ENCODE results near the gene PLA2G2F.
A peak's percentile ranks its signal among the peaks of the same experiment; 100 is the strongest.

The PLA2G2F gene, protein sequence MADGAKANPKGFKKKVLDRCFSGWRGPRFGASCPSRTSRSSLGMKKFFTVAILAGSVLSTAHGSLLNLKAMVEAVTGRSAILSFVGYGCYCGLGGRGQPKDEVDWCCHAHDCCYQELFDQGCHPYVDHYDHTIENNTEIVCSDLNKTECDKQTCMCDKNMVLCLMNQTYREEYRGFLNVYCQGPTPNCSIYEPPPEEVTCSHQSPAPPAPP

DNA sequence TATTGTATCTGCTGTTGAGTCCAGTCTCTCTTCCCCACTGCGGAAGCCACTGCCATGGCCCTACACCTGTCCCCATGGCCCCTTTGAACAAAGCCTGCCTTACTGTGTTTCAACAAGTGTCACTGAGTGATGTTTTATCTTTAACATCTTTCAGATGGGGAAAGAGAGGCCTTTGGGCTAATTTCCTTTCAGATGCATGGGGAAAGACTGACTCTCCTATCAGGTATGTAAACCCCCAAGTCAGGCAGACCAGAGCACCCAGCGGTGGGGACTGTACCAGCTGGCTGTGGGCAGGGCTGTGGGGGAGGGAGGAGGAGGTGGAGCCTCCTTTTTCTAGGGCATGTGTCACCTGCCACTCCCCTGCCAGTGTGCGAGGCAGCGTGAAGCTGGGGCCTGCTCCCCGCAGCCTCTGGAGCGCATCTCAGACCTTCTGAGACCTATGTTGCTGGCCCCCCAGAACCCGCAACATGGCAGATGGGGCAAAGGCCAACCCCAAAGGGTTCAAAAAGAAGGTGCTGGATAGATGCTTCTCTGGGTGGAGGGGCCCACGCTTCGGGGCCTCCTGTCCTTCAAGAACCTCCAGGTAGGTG is at the start of gene PLA2G2F:
TSS of gene PLA2G2F (plus strand) at position 363 of the 590 bp plus-strand sequence. CDS start at position 468, 105 bp downstream.
- DNase-seq (ENCODE audit: low read depth, low spot score) = no peak

DNA sequence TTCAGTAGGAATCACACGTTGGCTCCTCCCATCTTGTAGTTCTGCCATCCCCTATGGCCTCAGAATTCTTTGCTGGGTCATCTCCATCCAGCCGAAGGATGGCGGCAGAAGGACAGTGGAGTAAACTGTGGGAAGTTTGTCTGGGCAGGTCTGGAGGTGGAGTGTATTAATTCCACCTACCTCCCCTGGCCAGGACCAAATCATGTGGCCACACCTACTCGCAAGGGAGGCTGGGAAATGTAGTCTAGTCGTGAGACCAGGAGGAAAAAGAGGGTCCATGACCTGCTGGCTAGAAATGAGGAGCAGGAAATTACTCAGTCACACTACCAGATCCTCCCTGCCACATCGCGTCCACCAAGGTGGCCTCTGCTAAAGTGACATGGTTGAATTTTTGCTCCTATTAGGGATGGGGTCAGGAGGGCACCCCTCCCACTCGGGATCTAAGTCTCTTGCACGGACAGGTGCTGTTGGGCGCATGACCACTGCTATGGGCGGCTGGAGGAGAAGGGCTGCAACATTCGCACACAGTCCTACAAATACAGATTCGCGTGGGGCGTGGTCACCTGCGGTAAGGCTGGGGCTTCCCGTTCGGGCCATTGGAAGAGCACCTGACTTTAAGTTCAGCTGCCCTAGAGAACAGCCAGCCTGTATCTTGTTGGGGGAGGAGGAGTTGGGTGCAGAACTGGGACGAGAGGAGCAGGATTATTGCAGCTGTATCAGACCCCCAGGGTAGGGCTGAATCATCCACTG is 49.6 kb upstream of the PLA2G2F start:
- no peak for DNase-seq (ENCODE audit: low read depth, low spot score)

DNA sequence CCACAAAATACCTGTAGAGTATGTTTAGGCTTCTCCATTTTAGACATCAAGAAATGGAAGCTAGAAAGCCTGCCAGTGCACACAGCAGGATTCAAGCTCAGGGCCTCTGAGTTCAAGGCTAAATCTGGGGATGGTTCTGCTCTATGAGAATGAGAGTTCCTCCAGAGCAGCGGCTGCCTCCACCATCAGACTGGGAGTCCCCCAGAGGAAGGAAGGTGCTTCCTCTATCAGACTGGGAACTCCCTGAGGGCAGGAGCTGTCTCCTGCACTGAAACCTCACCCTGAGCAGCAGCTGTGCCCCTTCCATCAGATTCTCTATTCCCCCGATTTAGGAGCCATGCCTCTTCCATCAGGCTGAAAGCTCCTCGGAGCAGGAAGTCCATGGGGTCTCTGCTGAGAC is 49.0 kb upstream of the PLA2G2F start:
- DNase-seq (ENCODE audit: low read depth, low spot score) = no peak

DNA sequence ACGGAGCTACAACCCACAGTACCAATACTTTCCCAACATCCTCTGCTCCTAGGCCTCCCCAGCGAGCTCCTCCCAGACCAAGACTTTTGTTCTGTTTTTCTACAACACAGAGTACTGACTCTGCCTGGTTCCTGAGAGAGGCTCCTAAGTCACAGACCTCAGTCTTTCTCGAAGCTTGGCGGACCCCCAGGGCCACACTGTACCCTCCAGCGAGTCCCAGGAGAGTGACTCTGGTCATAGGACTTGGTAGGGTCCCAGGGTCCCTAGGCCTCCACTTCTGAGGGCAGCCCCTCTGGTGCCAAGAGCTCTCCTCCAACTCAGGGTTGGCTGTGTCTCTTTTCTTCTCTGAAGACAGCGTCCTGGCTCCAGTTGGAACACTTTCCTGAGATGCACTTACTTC is 48.5 kb upstream of the PLA2G2F start:
- DNase-seq (ENCODE audit: low read depth, low spot score) = no peak

- no peak for DNase-seq (ENCODE audit: low read depth, low spot score)
Measured at GRCh38 chr1:20093303-20093702, 45.8 kb upstream of the PLA2G2F start.

DNA sequence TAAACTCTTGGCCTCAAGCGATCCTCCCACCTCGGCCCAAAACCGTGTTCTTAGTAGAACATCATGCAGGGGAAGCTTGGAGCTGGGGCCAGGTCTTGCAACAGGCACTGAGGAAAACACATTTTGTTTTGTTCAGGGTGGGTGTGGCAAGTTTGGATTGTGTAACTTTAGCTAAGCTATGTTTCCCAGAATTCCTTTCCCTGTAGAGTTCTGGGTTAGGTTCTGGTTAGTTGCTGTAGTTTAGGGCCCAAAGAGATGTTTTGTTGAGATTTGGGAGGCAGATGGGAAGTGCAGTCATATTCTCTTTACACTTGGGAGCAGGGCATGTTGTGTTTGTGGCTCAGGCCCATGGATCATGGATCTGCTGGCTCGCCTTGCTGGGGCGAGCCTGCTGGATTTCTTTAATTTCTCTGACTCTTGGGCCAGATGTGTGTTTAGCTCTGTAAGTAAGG is 45.2 kb upstream of the PLA2G2F start:
- DNase-seq (ENCODE audit: low read depth, low spot score) = no peak

- no peak for DNase-seq (ENCODE audit: low read depth, low spot score)
Measured at GRCh38 chr1:20095564-20096434, 43.3 kb upstream of the PLA2G2F start.

DNA sequence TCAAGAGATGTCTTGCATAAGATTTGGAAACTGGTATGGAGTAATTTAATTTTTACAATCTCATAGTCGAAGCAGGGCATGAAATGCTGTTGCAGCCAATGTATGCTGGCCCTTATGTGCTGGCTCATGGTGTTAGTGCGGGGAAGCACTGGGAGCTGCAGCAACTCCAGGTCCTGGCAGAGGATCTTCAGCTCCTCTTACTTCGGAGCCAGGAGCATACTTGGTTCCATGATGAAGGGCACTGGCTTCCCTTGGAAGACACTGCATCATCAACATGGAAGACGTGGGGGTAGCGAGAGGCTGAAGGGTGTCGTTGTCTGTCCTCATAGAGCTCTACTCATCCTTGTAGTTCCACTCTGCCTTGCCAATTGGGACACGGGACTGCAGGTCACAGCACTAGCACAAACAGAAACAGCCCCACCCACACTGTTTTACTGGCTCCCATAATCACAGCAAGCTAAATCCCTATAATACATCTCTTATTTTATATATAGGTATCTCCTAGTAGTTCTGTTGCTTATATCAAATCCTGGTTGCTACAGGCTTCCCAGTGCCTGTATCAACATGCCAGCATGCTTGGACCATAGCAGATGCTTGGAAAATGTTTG is 42.2 kb upstream of the PLA2G2F start:
- DNase-seq (ENCODE audit: low read depth, low spot score) = no peak

GRCh38 chr1:20099533-20099932 is 39.6 kb upstream of the PLA2G2F start:
- DNase-seq (ENCODE audit: low read depth, low spot score) = no peak

DNA sequence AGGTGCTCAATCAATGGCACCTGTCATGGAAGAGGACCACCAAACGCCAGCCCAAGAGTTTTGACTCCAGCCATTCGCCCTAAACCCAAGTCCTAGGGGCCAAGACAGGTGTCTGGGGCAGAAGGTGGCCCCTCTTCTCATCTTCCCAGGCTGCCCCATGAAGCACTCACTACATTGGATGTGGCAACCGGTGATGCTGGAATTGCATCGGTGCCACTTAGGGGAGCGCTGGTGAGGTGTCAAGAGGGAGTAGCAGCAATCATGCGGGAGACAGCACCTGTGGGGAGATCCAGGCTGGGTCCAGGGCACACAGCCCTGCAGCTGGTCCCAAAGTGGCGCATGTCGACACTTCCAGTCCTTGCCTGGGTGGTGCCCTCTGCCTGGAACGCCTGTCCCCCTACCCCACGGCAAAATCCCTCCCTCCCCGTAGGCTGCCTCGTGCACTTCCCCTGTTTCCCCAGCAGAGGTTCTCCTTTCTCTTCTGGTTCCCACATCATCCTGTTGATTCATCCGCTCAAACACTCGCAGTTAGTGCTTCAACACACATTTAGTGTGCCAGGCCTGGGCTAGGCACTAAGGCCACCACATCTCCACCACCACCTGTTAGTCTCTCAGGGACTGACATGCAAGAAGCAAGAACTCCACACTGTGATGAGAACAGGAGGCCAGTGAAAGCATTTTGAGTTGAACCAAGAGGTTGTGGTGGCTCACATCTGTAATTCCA is 38.3 kb upstream of the PLA2G2F start:
- DNase-seq (ENCODE audit: low read depth, low spot score) = peak; percentile 72

GRCh38 chr1:20102875-20103274 is 36.2 kb upstream of the PLA2G2F start:
- DNase-seq (ENCODE audit: low read depth, low spot score) = peak; percentile 17

DNA sequence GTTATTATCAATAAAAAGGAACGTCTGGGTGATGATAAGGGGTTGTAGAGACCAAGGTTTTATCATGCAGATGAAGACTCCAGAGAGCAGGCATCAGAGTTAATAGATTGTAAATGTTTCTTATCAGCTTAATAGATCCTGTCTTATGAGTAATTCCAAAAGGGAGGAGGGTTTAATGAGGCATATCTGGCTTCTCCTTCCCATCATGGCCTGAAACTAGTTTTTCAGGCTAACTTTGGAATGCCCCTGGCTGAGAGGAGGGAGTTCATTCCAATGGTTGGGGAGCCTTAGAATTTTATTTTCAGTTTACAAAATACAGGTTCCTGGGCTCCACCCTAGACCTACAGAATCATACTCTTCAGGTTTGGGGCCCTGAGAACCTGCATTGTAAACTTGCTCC is 33.3 kb upstream of the PLA2G2F start:
- DNase-seq (ENCODE audit: low read depth, low spot score) = no peak

DNA sequence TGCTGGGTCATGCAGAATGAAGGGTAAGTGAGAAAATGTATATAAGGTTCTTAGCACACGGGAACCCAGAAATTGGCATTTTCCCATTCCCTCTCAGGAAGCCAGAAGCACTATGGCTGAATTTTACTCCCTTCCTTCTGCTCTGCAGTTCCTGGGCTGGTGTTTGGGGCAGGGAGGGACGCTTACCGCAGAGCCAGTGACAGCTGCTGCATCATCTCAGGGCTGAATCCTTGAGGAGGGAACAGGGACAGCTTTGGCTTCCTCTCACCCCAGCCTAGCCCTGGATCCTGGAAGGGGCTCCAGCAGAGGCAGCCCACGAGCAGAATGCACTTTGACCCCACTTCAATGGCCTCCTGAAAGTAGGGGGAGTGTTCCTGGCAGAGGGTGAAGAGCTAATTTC is 31.8 kb upstream of the PLA2G2F start:
- DNase-seq (ENCODE audit: low read depth, low spot score) = no peak

DNA sequence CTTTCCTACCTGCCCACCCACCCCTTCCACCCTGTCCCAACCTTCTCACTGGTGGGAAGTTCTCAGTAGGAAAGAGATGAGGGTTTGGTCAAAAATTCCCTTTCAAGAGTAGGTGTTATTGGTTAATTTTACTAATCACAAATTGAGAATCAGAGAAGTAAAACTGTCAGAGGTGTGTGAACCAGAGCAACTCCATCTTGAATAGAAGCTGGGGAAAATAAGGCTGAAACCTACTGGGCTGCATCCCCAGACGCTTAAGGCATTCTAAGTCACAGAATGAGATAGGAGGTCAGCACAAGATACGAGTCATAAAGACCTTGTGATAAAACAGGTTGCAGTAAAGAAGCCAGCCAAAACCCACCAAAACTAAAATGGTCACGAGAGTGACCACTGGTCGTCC is 31.3 kb upstream of the PLA2G2F start:
- no peak for DNase-seq (ENCODE audit: low read depth, low spot score)

- peak; percentile 37 for DNase-seq (ENCODE audit: low read depth, low spot score)
Measured at GRCh38 chr1:20108366-20109123, 30.6 kb upstream of the PLA2G2F start.

DNA sequence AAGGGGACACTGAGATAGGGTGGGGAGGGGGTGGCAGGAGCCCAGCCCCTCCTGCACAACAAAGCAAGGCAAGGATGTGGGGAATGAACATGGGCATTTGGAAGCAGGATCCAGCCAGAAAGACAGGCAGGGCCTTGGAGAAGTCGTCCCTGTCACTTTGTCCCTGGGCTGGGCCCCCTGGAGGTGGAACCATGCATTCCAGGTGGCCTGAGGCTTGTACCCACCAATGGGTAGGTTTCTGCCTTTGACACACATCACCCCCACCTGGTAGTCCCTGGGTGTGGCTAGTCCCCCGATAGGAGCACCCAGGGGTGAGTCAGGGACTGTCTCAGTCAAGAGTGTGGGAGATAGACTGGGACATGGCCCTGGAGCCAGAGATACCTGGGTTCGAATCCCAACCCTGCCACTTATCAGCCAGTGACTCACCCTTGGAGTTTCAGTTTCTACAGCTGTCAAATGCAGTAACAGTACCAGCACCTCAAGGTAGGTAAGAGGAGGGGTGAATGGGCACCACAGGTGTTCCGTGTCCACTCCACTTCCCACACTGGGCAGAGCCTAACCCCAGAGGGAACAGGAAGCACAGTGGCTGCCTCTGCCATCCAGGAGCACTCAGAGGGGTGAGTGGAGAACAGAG is 29.8 kb upstream of the PLA2G2F start:
- no peak for DNase-seq (ENCODE audit: low read depth, low spot score)

- DNase-seq (ENCODE audit: low read depth, low spot score) = peak; percentile 49
Measured at GRCh38 chr1:20110679-20111078, 28.4 kb upstream of the PLA2G2F start.

DNA sequence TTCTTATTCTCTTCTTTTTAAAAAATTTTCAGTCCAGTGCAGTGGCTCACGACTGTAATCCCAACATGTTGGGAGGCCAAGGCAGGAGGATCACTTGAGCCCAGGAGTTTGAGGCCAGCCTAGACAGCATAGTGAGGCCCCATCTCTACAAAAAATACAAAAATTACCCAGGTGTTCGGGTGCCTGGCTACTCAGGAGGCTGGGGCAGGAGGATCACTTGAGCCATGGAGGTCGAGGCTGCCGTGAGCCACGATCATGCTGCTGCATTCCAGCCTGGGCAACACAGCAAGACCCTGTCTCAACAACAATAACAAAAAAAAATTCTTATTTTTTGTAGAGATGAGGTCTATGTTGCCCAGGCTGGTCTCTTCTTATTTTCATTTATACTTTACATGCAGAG is 27.7 kb upstream of the PLA2G2F start:
- no peak for DNase-seq (ENCODE audit: low read depth, low spot score)

DNA sequence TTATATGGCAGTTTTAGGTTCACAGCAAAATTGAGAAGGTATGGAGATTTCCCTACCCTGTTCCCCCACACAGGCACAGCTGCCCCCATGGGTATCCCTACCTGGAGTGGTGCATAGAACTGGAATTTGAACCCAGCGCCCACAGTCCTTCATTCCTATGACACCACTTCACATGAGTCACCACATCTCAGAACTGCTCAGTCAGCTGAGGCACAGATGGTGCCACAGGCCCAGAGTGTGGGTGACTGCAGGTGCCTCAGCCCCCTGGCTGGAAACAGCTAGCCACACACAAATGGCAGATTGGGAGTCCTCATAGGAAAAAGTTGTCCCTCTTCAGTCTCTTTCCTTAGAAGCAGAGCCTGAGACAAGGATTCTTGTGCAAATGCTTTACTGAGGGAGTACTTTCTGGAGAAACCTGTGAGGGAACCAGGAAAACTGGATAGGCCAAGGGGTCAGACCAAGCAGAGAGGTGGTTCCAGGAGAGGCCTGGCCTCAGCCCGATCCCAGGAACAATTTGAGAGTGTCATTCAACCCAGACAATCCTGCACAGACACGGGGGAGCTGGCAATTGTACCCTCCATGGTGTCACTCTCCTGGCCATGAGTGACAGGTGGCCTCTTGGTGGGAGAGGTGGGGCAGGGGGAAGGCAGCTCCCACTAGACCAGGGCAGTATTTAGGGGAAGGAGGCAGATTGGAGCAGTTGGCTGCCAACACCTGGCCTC is 26.7 kb upstream of the PLA2G2F start:
- peak; percentile 15 for DNase-seq (ENCODE audit: low read depth, low spot score)

Data from astrocyte of the hippocampus (primary cell).